ENCODE results near the gene CP. TPM values are rescaled to one million over a fixed set of nuclear protein-coding genes. Genes with fewer than 3 reads are reported as not detected.

The CP gene
- total and polyA plus RNA-seq, 2 of the 13 experiments (the other 11 are each of a cell fraction or from before 2014, with no cell fraction given), result 42.6 to 789 TPM

DNA sequence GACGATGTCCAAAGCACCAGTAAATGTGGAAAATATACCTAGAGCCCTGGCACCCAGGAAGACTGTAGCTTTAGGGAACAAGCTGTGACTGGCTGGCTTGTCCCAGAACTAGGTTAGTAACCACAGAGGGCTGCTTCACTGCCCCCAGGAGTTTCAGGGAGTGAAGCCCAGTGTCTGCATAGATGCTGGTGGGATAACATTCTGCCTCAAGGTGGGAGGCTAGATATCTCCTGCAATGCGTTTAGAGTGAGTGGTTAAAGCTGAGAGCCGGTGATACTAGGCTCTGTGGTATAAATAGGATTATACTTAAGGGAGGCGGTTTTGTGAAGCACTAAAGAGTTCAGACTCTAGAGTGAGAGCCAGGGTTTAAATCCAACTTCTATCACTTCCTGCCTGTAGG, 11.7 kb upstream of the CP start:
- POLR2A ChIA-PET, result interaction anchor here (7.1 kb wide), 1 partner anchor 8 kb away, joined by 65 read pairs; the partner anchor contains the start of gene CP
- Histone ChIP-seq H3K79me2 (ENCODE audit: insufficient read depth, low read length) (no peaks in the 10 kb centered on the region), H2AFZ (ENCODE audit: low read length) (no peak overlapping the region), H3K36me3 (replicated peaks in 1 of 2; ENCODE audit: control insufficient read depth in 1 of 2, insufficient read depth in 2 of 2, low read length in 2 of 2) (no peaks in the 10 kb centered on the region), H3K27ac (ENCODE audit: extremely low read length, insufficient read depth, low read length) (peak overlapping the region; percentile 14), H3K4me2 (ENCODE audit: low read depth, low read length) (no peak overlapping the region), H3K4me3 (replicated peaks in 1 of 3; ENCODE audit: insufficient read depth in 1 of 3, low read depth in 2 of 3, low read length in 3 of 3) (no peak overlapping the region), H3K9me3 (ENCODE audit: low read length) (no peaks in the 10 kb centered on the region), H3K4me1 (ENCODE audit: insufficient read depth, low read length) (peaks cover 64% of the 10 kb centered on the region), H3K9ac (ENCODE audit: insufficient read depth, low read depth, low read length) (no peak overlapping the region), H3K27me3 (ENCODE audit: control insufficient read depth in 1 of 2, insufficient read depth in 2 of 2, low read length in 2 of 2) (no peaks in the 10 kb centered on the region), H4K20me1 (ENCODE audit: insufficient read depth, low read length) (no peaks in the 10 kb centered on the region)
- FAIRE-seq, result no peak
- intact Hi-C loops (cut with micrococcal nuclease; ENCODE audit: unreplicated experiment) (no loop called here), in situ Hi-C loops (cut with HindIII; ENCODE audit: extremely low pct_ligation_motif_present, low pct_unique_long_range_greater_than_20kb) (no loop called here)
- ATAC-seq, result no peak
- no peak for TF ChIP-seq POLR2AphosphoS5 (IDR thresholded peaks at IDR 0.05; ENCODE audit: low read depth, low read length)
- TF ChIP-seq, protein P1, sequence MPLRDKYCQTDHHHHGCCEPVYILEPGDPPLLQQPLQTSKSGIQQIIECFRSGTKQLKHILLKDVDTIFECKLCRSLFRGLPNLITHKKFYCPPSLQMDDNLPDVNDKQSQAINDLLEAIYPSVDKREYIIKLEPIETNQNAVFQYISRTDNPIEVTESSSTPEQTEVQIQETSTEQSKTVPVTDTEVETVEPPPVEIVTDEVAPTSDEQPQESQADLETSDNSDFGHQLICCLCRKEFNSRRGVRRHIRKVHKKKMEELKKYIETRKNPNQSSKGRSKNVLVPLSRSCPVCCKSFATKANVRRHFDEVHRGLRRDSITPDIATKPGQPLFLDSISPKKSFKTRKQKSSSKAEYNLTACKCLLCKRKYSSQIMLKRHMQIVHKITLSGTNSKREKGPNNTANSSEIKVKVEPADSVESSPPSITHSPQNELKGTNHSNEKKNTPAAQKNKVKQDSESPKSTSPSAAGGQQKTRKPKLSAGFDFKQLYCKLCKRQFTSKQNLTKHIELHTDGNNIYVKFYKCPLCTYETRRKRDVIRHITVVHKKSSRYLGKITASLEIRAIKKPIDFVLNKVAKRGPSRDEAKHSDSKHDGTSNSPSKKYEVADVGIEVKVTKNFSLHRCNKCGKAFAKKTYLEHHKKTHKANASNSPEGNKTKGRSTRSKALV (CRISPR knock-in tag; IDR thresholded peaks at IDR 0.05), result no peak
- 97% methylated on average over 4 of the region's 4 CpGs for WGBS (ENCODE audit: low lambda C conversion rate)
- CTCF ChIA-PET (ENCODE audit: low intra/inter-chr PET ratio, low total read pairs), result no interaction called here
- no peak for DNase-seq (ENCODE audit: low spot score)
- BruUV-seq (replicated peaks), result no TSS peak

DNA sequence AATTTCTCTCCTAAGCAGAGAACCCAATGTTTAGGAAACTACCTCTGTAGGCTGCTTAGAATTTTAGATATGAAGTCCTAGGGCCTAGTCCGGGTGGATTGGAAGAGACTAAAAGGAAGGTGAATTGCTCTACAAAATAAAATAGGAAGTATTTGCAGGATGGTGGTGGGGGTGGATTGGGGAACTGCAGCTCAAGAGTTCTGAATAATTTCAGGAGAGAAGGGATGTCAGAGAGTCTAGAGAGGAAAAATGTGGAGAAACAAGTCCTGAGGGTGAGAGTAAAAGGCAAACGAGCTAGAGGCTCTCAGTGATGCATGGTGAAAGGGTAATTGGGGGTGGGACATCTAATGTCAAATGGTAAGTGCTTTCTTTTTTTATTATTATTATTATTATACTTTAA, 10.2 kb upstream of the CP start:
- ATAC-seq (no peak), FAIRE-seq (no peak), DNase-seq (ENCODE audit: low spot score) (no peak)
- in situ Hi-C loops (cut with HindIII; ENCODE audit: extremely low pct_ligation_motif_present, low pct_unique_long_range_greater_than_20kb), result no loop called here
- Histone ChIP-seq H3K4me2 (ENCODE audit: low read depth, low read length) (no peak overlapping the region), H3K27me3 (ENCODE audit: control insufficient read depth in 1 of 2, insufficient read depth in 2 of 2, low read length in 2 of 2) (no peaks in the 10 kb centered on the region), H3K36me3 (replicated peaks in 1 of 2; ENCODE audit: control insufficient read depth in 1 of 2, insufficient read depth in 2 of 2, low read length in 2 of 2) (no peaks in the 10 kb centered on the region), H3K4me1 (ENCODE audit: insufficient read depth, low read length) (peaks cover 62% of the 10 kb centered on the region), H3K4me3 (replicated peaks in 1 of 3; ENCODE audit: insufficient read depth in 1 of 3, low read depth in 2 of 3, low read length in 3 of 3) (no peak overlapping the region), H4K20me1 (ENCODE audit: insufficient read depth, low read length) (no peaks in the 10 kb centered on the region), H3K9ac (ENCODE audit: insufficient read depth, low read depth, low read length) (no peak overlapping the region), H3K9me3 (ENCODE audit: low read length) (no peaks in the 10 kb centered on the region), H3K27ac (ENCODE audit: extremely low read length, insufficient read depth, low read length) (no peak overlapping the region), H2AFZ (ENCODE audit: low read length) (no peak overlapping the region), H3K79me2 (ENCODE audit: insufficient read depth, low read length) (no peaks in the 10 kb centered on the region)
- intact Hi-C loops (cut with micrococcal nuclease; ENCODE audit: unreplicated experiment), result no loop called here
- WGBS (ENCODE audit: low lambda C conversion rate), result 93% methylated on average over 2 of the region's 2 CpGs
- ChIA-PET CTCF (ENCODE audit: low intra/inter-chr PET ratio, low total read pairs) (no interaction called here), POLR2A (no interaction called here)
- TF ChIP-seq ZEB1 (IDR thresholded peaks at IDR 0.05; ENCODE audit: insufficient replicate concordance, low read depth), result no peak
- TF ChIP-seq YY1 (IDR thresholded peaks at IDR 0.05; ENCODE audit: insufficient read depth, insufficient replicate concordance, low read depth, low read length), result no peak
- no peak for TF ChIP-seq FLYWCH1 (CRISPR knock-in tag; IDR thresholded peaks at IDR 0.05)
- TF ChIP-seq AHR (CRISPR knock-in tag; IDR thresholded peaks at IDR 0.05), result no peak
- TF ChIP-seq NFE2L2 (IDR thresholded peaks at IDR 0.05; ENCODE audit: low read length), result no peak
- no peak for TF ChIP-seq ZFP36L1 (CRISPR knock-in tag; IDR thresholded peaks at IDR 0.05)
- BruUV-seq (replicated peaks), result no TSS peak

All from HepG2 (cell line).